Endometrium (tissue), 2 donors: ENCODE measurements around the gene GIPR.
"Not testable (repeated sequence)": the region's sequence is repeated elsewhere in the genome, so short reads cannot be mapped to it uniquely, and the experiment has no call there.

ENCODE experiments used
- FAIRE-seq: peaks from 2 replicates; lab custom pipeline; 2012; peaks lifted over from hg19 to GRCh38; lab: Jason Lieb, UNC
- donor health status: control.
- donor health status: control.

GIPR gene

GRCh38 chr19:45646345-45646698 is 21.7 kb upstream of the GIPR start:
- no peak for FAIRE-seq

GRCh38 chr19:45650722-45651121 is 17.3 kb upstream of the GIPR start:
- FAIRE-seq: no peak

GRCh38 chr19:45653634-45654033 is 14.4 kb upstream of the GIPR start:
- no peak for FAIRE-seq

GRCh38 chr19:45655073-45655472 is 12.9 kb upstream of the GIPR start:
- no peak for FAIRE-seq

GRCh38 chr19:45657520-45658167 is 10.4 kb upstream of the GIPR start:
- FAIRE-seq: no peak

GRCh38 chr19:45659096-45659729 is 8.8 kb upstream of the GIPR start:
- FAIRE-seq: no peak

- FAIRE-seq: no peak
Measured at GRCh38 chr19:45660636-45661035, 7.4 kb upstream of the GIPR start.

GRCh38 chr19:45663800-45664199 is 4.2 kb upstream of the GIPR start:
- FAIRE-seq: no peak

- no peak for FAIRE-seq
Measured at GRCh38 chr19:45664575-45664974, 3.4 kb upstream of the GIPR start.

GRCh38 chr19:45668342-45668871 is 386 bp downstream of the GIPR start:
- FAIRE-seq: no peak

GRCh38 chr19:45670670-45671453 is 2.8 kb downstream of the GIPR start:
- no peak for FAIRE-seq

GRCh38 chr19:45674946-45675345 is 6.9 kb downstream of the GIPR start:
- no peak for FAIRE-seq

GRCh38 chr19:45676851-45677263 is 8.8 kb downstream of the GIPR start:
- no peak for FAIRE-seq

GRCh38 chr19:45677351-45678230 is 9.6 kb downstream of the GIPR start:
- no peak for FAIRE-seq

GRCh38 chr19:45681391-45682015 is 13.5 kb downstream of the GIPR start:
- no peak for FAIRE-seq

- no peak for FAIRE-seq
Measured at GRCh38 chr19:45682117-45682516, 14.1 kb downstream of the GIPR start.

- no peak for FAIRE-seq
Measured at GRCh38 chr19:45682908-45683307, 14.9 kb downstream of the GIPR start.

- not testable (repeated sequence) for FAIRE-seq
Measured at GRCh38 chr19:45685045-45685444, 17.0 kb downstream of the GIPR start.

- FAIRE-seq: no peak
Measured at GRCh38 chr19:45687599-45687998, 19.6 kb downstream of the GIPR start.

- no peak for FAIRE-seq
Measured at GRCh38 chr19:45691516-45692186, 23.6 kb downstream of the GIPR start, which contains the start of gene SNRPD2. Gene SNRPD2 (minus strand): TSS chr19:45691953. CDS start chr19:45691888, 65 bp downstream.
